B cell (primary cell): ENCODE data around the gene PTGFRN. TPM values are rescaled to one million over a fixed set of nuclear protein-coding genes. Genes with fewer than 3 reads are reported as not detected.

Experiments used
- ATAC-seq: fragments of 200-7000 bp; cut with Tn5 transposase; one replicate; pipeline ENCODE4 v1.10.0; 2021; ENCODE audit warnings: low read depth, mild to moderate bottlenecking, moderate number of reproducible peaks, moderate library complexity
- CTCF ChIA-PET: fragments of 350-600 bp; sonication (Branson Sonifier 250); formaldehyde crosslinking; loops from one replicate; lab custom pipeline; 2021; ENCODE audit warnings: antibody characterized with exemption, inconsistent platforms; lab: Charles Lee
- POLR2A ChIA-PET: fragments of 350-600 bp; sonication (Branson Sonifier 250); formaldehyde crosslinking; loops from one replicate; lab custom pipeline; 2021; ENCODE audit warnings: antibody characterized with exemption; lab: Charles Lee
- DNase-seq: peaks from one replicate; pipeline ENCODE4 v3.0.0; 2013
- H2AFZ ChIP-seq: 2 replicates; pipeline ENCODE4 v1.6.1; 2012; ENCODE audit warnings: mild to moderate bottlenecking, low read depth, low read length; ENCODE audit not compliant: insufficient read depth, poor library complexity, severe bottlenecking
- H3K27ac ChIP-seq, 2 donors: 1 replicate in 1 of 2; 2 replicates in 1 of 2; pipeline ENCODE4 v1.5.1; 2012 to 2013; ENCODE audit warnings: low read length in 2 of 2, mild to moderate bottlenecking in 2 of 2, moderate library complexity in 1 of 2
- H3K27me3 ChIP-seq, 4 experiments: fragments of 200-600 bp in 1 of 4; sonication (generic) in 1 of 4; replicated peaks in 1 of 4; 1 replicate in 2 of 4; 2 replicates in 2 of 4; pipeline versions ENCODE4 v1.6.1 to v1.7.0; 2013 to 2016; ENCODE audit warnings: low read length in 3 of 4, mild to moderate bottlenecking in 2 of 4, mixed read lengths in 1 of 4, moderate library complexity in 1 of 4; ENCODE audit not compliant: insufficient read depth in 4 of 4, control insufficient read depth in 3 of 4; ENCODE audit errors: control extremely low read depth in 1 of 4
- H3K36me3 ChIP-seq, 2 experiments: replicated peaks in 1 of 2; 1 replicate in 1 of 2; 2 replicates in 1 of 2; pipeline versions ENCODE4 v1.6.1 to v1.7.1; 2013; ENCODE audit warnings: low read length in 1 of 2; ENCODE audit not compliant: insufficient read depth in 2 of 2, control insufficient read depth in 1 of 2; ENCODE audit errors: control extremely low read depth in 1 of 2, extremely low read depth in 1 of 2
- H3K4me1 ChIP-seq, 2 donors: fragments of 200-600 bp in 1 of 2; sonication (generic) in 1 of 2; 1 replicate in 1 of 2; 2 replicates in 1 of 2; pipeline versions ENCODE4 v1.5.1 to v1.6.1; 2013 to 2017; ENCODE audit warnings: low read length in 2 of 2; ENCODE audit not compliant: control insufficient read depth in 2 of 2, insufficient read depth in 2 of 2
- H3K4me2 ChIP-seq: replicated peaks from 2 replicates; pipeline ENCODE3; 2012; ENCODE audit warnings: mild to moderate bottlenecking, low read depth, low read length; ENCODE audit not compliant: poor library complexity, severe bottlenecking
- H3K4me3 ChIP-seq, 5 experiments: fragments of 200-600 bp in 1 of 5; sonication (generic) in 1 of 5; 1 replicate in 3 of 5; 2 replicates in 2 of 5; pipeline versions ENCODE4 v1.5.1 to v1.7.0; 2011 to 2016; ENCODE audit warnings: low read length in 4 of 5, mild to moderate bottlenecking in 4 of 5, low read depth in 2 of 5, control low read depth in 1 of 5, moderate library complexity in 1 of 5; ENCODE audit not compliant: insufficient read depth in 1 of 5; ENCODE audit errors: control extremely low read depth in 1 of 5, extremely low read depth in 1 of 5
- H3K79me2 ChIP-seq: fragments of 200-600 bp; sonication (generic); one replicate; pipeline ENCODE4 v1.6.0; 2016; ENCODE audit warnings: low read length; ENCODE audit not compliant: control insufficient read depth, insufficient read depth
- H3K9ac ChIP-seq: fragments of 200-600 bp; sonication (generic); 2 replicates; pipeline ENCODE4 v1.6.1; 2017; ENCODE audit warnings: mild to moderate bottlenecking, low read length, moderate library complexity
- H3K9me3 ChIP-seq, 3 donors: one replicate each; pipeline versions ENCODE4 v1.6.1 to v1.7.1; 2013; ENCODE audit warnings: low read length in 2 of 3; ENCODE audit not compliant: control insufficient read depth in 2 of 3, insufficient read depth in 1 of 3; ENCODE audit errors: control extremely low read depth in 1 of 3
- H4K20me1 ChIP-seq: 2 replicates; pipeline ENCODE4 v1.6.0; 2012; ENCODE audit warnings: mild to moderate bottlenecking, low read length; ENCODE audit not compliant: insufficient read depth, control insufficient read depth, poor library complexity, severe bottlenecking
- H3K27ac Mint-ChIP-seq: one replicate; pipeline ENCODE4 v1.8.0; 2021; ENCODE audit warnings: mixed read lengths
- H3K27me3 Mint-ChIP-seq: one replicate; pipeline ENCODE4 v1.8.0; 2021; ENCODE audit warnings: mixed read lengths
- H3K4me1 Mint-ChIP-seq: one replicate; pipeline ENCODE4 v1.8.0; 2021; ENCODE audit warnings: mixed read lengths
- H3K4me3 Mint-ChIP-seq: one replicate; pipeline ENCODE4 v1.8.0; 2021; ENCODE audit warnings: mixed read lengths
- H3K9me3 Mint-ChIP-seq: one replicate; pipeline ENCODE4 v1.8.0; 2022; ENCODE audit warnings: mixed read lengths; ENCODE audit not compliant: insufficient read depth
- EZH2 ChIP-seq: IDR thresholded peaks from 2 replicates; pipeline ENCODE4 v1.6.1; 2012; ENCODE audit warnings: borderline replicate concordance, low read depth, mild to moderate bottlenecking, moderate library complexity, low read length; ENCODE audit not compliant: insufficient read depth, poor library complexity, severe bottlenecking
- WGBS: methylation state at CpG from one replicate; pipeline ENCODE4 v1.1.5; 2013; ENCODE audit warnings: missing lambda C conversion rate; ENCODE audit not compliant: insufficient coverage; 5-methylcytosine and 5-hydroxymethylcytosine counted together
- intact Hi-C: fragments of 100-400 bp; cut with micrococcal nuclease; formaldehyde crosslinking; loops from one replicate; pipeline ENCODE4 v1.10.0; 2022
- polyA plus RNA-seq: library from polyadenylated mRNA; depleted of rRNA; stranded (reverse); fragments of >200 nt; gene quantifications from 2 replicates; pipeline ENCODE4 v1.2.3, GENCODE V29; 2012
- total RNA-seq, 2 donors: library from RNA; stranded (reverse); fragments of 120-200 nt in 1 of 2; gene quantifications; 1 replicate in 1 of 2; 2 replicates in 1 of 2; pipeline versions ENCODE4 v1.2.3 to v1.2.4, GENCODE V29; 2013 to 2022
- TF ChIP-seq, protein P1 (sequence below): fragments of 200-600 bp; IDR thresholded peaks from one replicate; pipeline ENCODE4 v1.8.0; 2022; ENCODE audit warnings: antibody characterized with exemption, mild to moderate bottlenecking

The PTGFRN gene
- total and polyA plus RNA-seq, 2 donors (not counting 1 experiment from before 2014, with no cell fraction given): 0.17 TPM; not detected in 1

DNA sequence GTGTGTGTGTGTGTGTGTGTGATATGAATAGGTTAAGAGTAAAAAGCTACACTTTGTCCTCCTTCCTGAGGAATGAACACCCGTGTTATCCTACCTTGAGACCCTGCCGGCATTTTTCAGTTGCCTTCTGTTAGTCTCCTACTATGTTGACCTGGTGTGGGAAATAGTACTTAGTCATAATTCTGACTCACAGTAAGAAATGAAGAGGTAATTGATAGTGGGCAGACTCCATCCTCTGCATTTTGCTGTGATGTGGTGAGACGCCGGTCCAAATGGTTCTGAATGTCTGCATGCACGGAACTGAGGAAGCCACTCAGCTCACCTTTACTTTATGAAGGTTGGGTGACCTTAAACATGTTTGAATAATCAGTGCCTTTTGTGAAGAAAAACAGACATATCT is 104.5 kb downstream of the PTGFRN start:
- H3K79me2 ChIP-seq: no peaks in the 10 kb centered on the region
- no peaks in the 10 kb centered on the region for H3K27me3 ChIP-seq
- Mint-ChIP-seq H3K4me1 (peaks cover 2% of the 10 kb centered on the region), H3K27ac (no peak overlapping the region), H3K9me3 (no peaks in the 10 kb centered on the region), H3K27me3 (no peaks in the 10 kb centered on the region), H3K4me3 (no peak overlapping the region)
- H3K4me1 ChIP-seq: no peaks in the 10 kb centered on the region
- no peak overlapping the region for H3K27ac ChIP-seq
- no peak for ATAC-seq
- H3K36me3 ChIP-seq: no peaks in the 10 kb centered on the region
- ChIA-PET POLR2A (no interaction called here), CTCF (interaction anchor here (0.5 kb wide), 1 partner anchor 875 kb away, joined by 3 read pairs; no protein-coding TSS in a partner anchor)
- no CpG with 5 or more reads among the region's 5 CpGs for WGBS
- intact Hi-C loops: no loop called here
- H3K9me3 ChIP-seq: no peaks in the 10 kb centered on the region
- no peak overlapping the region for H3K4me2 ChIP-seq
- no peak overlapping the region for H2AFZ ChIP-seq
- TF ChIP-seq EZH2: no peak
- TF ChIP-seq, protein P1, sequence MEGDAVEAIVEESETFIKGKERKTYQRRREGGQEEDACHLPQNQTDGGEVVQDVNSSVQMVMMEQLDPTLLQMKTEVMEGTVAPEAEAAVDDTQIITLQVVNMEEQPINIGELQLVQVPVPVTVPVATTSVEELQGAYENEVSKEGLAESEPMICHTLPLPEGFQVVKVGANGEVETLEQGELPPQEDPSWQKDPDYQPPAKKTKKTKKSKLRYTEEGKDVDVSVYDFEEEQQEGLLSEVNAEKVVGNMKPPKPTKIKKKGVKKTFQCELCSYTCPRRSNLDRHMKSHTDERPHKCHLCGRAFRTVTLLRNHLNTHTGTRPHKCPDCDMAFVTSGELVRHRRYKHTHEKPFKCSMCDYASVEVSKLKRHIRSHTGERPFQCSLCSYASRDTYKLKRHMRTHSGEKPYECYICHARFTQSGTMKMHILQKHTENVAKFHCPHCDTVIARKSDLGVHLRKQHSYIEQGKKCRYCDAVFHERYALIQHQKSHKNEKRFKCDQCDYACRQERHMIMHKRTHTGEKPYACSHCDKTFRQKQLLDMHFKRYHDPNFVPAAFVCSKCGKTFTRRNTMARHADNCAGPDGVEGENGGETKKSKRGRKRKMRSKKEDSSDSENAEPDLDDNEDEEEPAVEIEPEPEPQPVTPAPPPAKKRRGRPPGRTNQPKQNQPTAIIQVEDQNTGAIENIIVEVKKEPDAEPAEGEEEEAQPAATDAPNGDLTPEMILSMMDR: no peak
- no peaks in the 10 kb centered on the region for H4K20me1 ChIP-seq
- no peak for DNase-seq
- H3K4me3 ChIP-seq: no peak overlapping the region
- no peak overlapping the region for H3K9ac ChIP-seq

DNA sequence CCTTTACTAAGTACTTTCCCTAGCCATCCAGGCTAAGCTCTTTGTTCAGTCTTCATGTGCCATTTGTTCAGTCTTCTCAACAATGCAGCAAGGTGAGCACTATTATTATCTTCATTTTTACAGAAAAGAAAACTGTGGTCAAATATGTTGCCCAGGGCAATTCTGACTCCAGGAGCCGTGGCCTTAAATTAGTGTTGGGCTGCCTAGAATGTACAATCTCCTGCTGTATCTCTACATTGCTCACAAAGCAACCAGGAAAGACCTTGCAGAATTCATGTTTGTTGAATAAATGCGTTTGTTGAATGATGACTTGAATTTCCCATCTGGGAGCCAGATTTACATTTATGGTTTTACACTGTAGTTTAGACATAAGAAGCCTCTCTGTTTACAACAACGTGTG is 106.0 kb downstream of the PTGFRN start:
- TF ChIP-seq EZH2: no peak
- TF ChIP-seq, protein P1: no peak
- intact Hi-C loops: no loop called here
- H3K4me1 Mint-ChIP-seq: peaks cover 2% of the 10 kb centered on the region

More for the DNA sequence above, 106.0 kb downstream of the PTGFRN start:
- no peaks in the 10 kb centered on the region for H3K36me3 ChIP-seq
- ChIA-PET POLR2A (no interaction called here), CTCF (no interaction called here)
- no peak for DNase-seq
- no peak overlapping the region for H3K4me2 ChIP-seq
- no CpG with 5 or more reads among the region's 3 CpGs for WGBS
- H4K20me1 ChIP-seq: no peaks in the 10 kb centered on the region
- no peaks in the 10 kb centered on the region for H3K79me2 ChIP-seq
- H3K9me3 ChIP-seq: no peaks in the 10 kb centered on the region
- no peaks in the 10 kb centered on the region for H3K9me3 Mint-ChIP-seq
- H3K27me3 Mint-ChIP-seq: no peaks in the 10 kb centered on the region
- H3K9ac ChIP-seq: no peak overlapping the region
- H3K4me3 ChIP-seq: no peak overlapping the region
- H2AFZ ChIP-seq: no peak overlapping the region
- H3K27ac ChIP-seq: no peak overlapping the region
- H3K27me3 ChIP-seq: no peaks in the 10 kb centered on the region
- ATAC-seq: no peak
- no peak overlapping the region for H3K4me3 Mint-ChIP-seq
- H3K4me1 ChIP-seq: no peaks in the 10 kb centered on the region
- H3K27ac Mint-ChIP-seq: no peak overlapping the region
